IMR-90 (cell line): ENCODE data around the gene SYCP3.

Experiments used
- CEBPB ChIP-seq: IDR thresholded peaks from 2 replicates; pipeline ENCODE4 v1.6.1; 2012; ENCODE audit warnings: low read depth, low read length, improper control_type of control experiment
- CTCF ChIP-seq: conservative IDR thresholded peaks from 2 replicates; pipeline ENCODE4 v1.5.1; 2012; ENCODE audit warnings: mild to moderate bottlenecking, low read depth, low read length, improper control_type of control experiment
- NFE2L2 ChIP-seq: fragments of 150-350 bp; IDR thresholded peaks from 2 replicates; pipeline ENCODE4 v1.6.1; 2016; ENCODE audit warnings: low read depth, mild to moderate bottlenecking, low read length
- POLR2A ChIP-seq: IDR thresholded peaks from 2 replicates; pipeline ENCODE4 v1.6.1; 2012; ENCODE audit warnings: mild to moderate bottlenecking, low read depth, low read length

GRCh38 chr12:101732318-101732717, 6.9 kb downstream of the SYCP3 start:
- TF ChIP-seq CEBPB, result no peak
- no peak for TF ChIP-seq CTCF
- TF ChIP-seq POLR2A, result no peak
- TF ChIP-seq NFE2L2, result no peak
